Measurements from ENCODE around the gene GTF2A1L.

GTF2A1L gene

DNA sequence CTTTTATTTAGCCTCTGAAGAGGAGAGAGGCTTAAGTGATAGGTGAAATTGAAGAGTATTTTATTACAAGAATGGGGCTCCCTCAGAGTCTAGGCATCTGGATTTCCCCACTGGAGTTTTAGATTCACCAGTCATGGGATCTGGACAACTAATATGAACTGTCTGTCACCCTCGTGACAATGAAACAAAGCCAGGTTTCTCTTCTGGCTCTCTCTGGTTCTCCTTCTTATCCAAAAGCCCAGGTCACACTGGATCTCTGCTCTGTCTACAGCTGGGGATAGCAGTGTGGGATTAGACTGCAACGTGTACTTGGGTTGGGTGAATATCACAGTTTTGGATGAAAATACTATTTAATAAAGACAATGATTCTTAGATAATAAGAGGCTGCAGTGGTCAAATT is 106.6 kb downstream of the GTF2A1L start:
- Histone ChIP-seq H3K9ac (ENCODE audit: insufficient read length) (no peak overlapping the region), H3K9me3 (ENCODE audit: low read depth, low read length) (no peaks in the 10 kb centered on the region), H3K36me3 (ENCODE audit: insufficient read depth, low read length) (no peaks in the 10 kb centered on the region), H3K27ac (no peak overlapping the region), H3K4me3 (no peak overlapping the region)
- TF ChIP-seq POLR2AphosphoS5 (IDR thresholded peaks at IDR 0.05; ENCODE audit: borderline replicate concordance, low read depth, low read length) (no peak), EZH2 (IDR thresholded peaks at IDR 0.05) (no peak), FOXP2 (optimal IDR thresholded peaks at IDR 0.05; ENCODE audit: control extremely low read depth, extremely low read length, insufficient read depth) (no peak)
- DNase-seq (ENCODE audit: low read depth, low spot score), result no peak

DNA sequence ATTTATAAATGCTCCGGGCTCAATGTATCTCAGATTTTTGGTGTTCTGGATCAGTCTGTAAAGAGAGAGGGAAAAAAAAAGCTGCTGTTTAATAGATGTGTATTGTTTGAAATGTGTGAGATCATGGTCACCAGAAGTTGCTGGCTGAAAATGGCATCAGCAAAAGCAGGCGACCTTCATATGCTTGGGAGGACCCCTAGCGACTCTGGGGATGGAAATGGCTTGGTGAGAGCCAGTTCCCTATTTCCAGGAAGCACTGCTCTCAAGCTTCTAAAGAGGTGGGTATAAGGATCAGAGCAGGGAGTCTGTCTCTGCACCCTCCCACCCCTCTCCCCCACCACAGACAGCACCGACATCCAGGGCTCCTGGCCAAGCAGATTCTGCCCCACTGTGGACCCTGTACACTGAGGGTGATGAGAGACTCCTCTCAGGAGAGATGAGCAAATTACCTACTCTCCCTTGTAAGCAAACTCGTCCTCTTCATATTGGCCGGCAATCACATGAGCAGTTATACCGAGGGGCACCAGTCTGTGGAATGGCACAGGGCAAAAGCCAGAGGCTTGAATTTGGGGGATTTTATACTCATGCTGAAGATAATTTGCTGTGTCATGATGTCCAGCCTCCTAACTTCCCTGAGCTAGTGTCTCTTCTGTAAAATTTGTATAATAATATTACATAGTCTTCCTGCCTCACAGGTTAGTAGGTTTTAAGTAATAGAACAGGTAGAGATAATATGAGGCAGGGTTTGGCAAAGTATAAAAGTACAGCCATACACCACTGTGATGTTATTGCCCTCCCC is 108.2 kb downstream of the GTF2A1L start:
- no peak overlapping the region for H3K27ac ChIP-seq
- H3K4me3 ChIP-seq, result no peak overlapping the region
- H3K36me3 ChIP-seq (ENCODE audit: insufficient read depth, low read length), result no peaks in the 10 kb centered on the region
- TF ChIP-seq EZH2 (IDR thresholded peaks at IDR 0.05) (no peak), FOXP2 (optimal IDR thresholded peaks at IDR 0.05; ENCODE audit: control extremely low read depth, extremely low read length, insufficient read depth) (no peak), POLR2AphosphoS5 (IDR thresholded peaks at IDR 0.05; ENCODE audit: borderline replicate concordance, low read depth, low read length) (no peak)
- H3K9ac ChIP-seq (ENCODE audit: insufficient read length), result no peak overlapping the region
- H3K9me3 ChIP-seq (ENCODE audit: low read depth, low read length), result no peaks in the 10 kb centered on the region
- no peak for DNase-seq (ENCODE audit: low read depth, low spot score)

DNA sequence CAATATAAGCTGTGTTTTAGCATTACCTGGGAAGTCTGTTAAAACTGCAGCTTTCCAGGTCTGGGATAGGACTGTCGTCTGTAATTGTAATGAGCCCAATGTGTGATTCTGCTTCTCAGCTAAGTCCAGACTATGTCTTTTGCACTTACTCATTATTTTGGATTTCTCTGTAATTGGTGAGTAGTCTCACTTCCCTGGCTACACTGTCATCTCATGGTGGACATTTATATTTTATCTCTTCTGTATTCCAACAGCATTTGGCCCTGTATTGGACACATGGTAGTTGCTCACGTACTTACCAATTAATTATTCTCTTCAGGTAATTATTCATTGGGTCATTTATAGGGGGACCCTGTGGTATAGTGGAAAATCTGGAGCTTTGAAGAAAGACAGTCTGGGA is 109.9 kb downstream of the GTF2A1L start:
- no peak overlapping the region for H3K4me3 ChIP-seq
- H3K36me3 ChIP-seq (ENCODE audit: insufficient read depth, low read length), result no peaks in the 10 kb centered on the region
- DNase-seq (ENCODE audit: low read depth, low spot score), result no peak
- TF ChIP-seq FOXP2 (optimal IDR thresholded peaks at IDR 0.05; ENCODE audit: control extremely low read depth, extremely low read length, insufficient read depth), result no peak
- no peaks in the 10 kb centered on the region for H3K9me3 ChIP-seq (ENCODE audit: low read depth, low read length)
- H3K9ac ChIP-seq (ENCODE audit: insufficient read length), result no peak overlapping the region
- no peak overlapping the region for H3K27ac ChIP-seq

DNA sequence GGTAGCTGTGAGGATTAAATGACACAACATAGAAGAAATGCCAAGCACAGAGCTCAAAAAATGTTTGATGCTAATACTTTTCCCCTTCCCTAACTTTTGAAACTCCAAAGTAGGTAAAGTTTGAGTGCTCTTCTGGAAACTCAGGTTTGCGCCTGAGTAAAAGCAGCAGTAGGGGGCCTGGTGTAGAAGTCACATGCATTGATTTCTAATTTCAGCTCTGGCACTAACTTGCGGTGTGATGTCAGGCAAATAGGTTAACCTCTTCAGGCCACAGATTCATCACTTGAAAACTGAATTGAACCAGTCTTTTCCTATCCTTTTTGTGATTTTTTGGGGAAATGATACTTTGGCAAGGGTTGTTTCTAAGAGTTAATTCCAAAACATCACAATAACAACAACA is 110.6 kb downstream of the GTF2A1L start:
- no peak overlapping the region for H3K27ac ChIP-seq
- H3K4me3 ChIP-seq, result no peak overlapping the region
- H3K36me3 ChIP-seq (ENCODE audit: insufficient read depth, low read length), result no peaks in the 10 kb centered on the region
- no peak for DNase-seq (ENCODE audit: low read depth, low spot score)
- no peak overlapping the region for H3K9ac ChIP-seq (ENCODE audit: insufficient read length)
- TF ChIP-seq EZH2 (IDR thresholded peaks at IDR 0.05) (no peak), POLR2AphosphoS5 (IDR thresholded peaks at IDR 0.05; ENCODE audit: borderline replicate concordance, low read depth, low read length) (no peak), FOXP2 (optimal IDR thresholded peaks at IDR 0.05; ENCODE audit: control extremely low read depth, extremely low read length, insufficient read depth) (no peak)
- no peaks in the 10 kb centered on the region for H3K9me3 ChIP-seq (ENCODE audit: low read depth, low read length)

DNA sequence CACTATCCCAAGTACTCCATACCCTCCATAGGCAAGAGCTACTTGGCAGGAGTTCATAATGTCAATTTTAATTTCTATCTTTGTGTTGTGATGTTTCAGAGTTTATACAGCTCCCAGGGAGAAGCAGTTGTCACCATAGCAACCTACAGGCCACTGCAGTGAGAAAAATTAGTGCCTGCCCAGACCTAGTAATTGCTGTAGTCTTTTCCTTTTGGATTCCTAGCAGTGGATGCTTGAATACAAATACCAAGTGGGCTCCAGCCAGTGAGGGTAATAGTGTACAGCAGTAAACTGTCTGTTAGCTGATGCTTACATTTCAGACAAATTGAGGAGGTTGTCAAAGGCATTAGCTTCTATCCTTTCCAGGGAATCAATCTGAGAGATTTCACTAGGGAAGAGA is 111.2 kb downstream of the GTF2A1L start:
- Histone ChIP-seq H3K27ac (no peak overlapping the region), H3K9me3 (ENCODE audit: low read depth, low read length) (no peaks in the 10 kb centered on the region), H3K4me3 (no peak overlapping the region), H3K9ac (ENCODE audit: insufficient read length) (no peak overlapping the region), H3K36me3 (ENCODE audit: insufficient read depth, low read length) (no peaks in the 10 kb centered on the region)
- DNase-seq (ENCODE audit: low read depth, low spot score), result no peak
- TF ChIP-seq FOXP2 (optimal IDR thresholded peaks at IDR 0.05; ENCODE audit: control extremely low read depth, extremely low read length, insufficient read depth) (no peak), EZH2 (IDR thresholded peaks at IDR 0.05) (no peak), POLR2AphosphoS5 (IDR thresholded peaks at IDR 0.05; ENCODE audit: borderline replicate concordance, low read depth, low read length) (no peak)

Measured in SK-N-MC (cell line).